DMS 273 (cell line): ENCODE measurements around the gene IL26.

Source experiments
- DNase-seq: peaks from one replicate; lab custom pipeline; 2025; ENCODE audit not compliant: unreplicated experiment; lab: John Stamatoyannopoulos, UW

The IL26 gene

GRCh38 chr12:68240975-68241374 is 15.4 kb upstream of the IL26 start:
- no peak for DNase-seq

DNA sequence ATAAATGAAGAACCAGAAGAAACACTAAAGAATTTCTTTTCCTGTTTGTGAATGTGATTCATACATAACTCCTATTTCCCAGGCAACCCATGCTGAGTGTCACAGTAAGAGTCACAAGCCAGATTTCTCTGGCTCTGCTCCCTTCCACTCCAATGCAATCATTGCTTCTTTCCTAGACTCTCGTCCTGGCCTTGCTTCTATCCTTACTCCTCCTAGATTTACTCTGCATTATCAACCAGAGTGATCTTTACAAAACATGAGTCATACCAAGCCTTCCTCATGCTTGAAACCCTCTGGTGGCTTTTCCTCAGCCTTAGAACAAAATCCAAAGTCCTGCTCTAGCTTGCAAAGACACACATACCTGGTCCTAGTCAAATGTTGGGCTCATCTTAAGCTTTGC is 14.5 kb upstream of the IL26 start:
- no peak for DNase-seq

GRCh38 chr12:68239309-68239982 is 13.8 kb upstream of the IL26 start:
- DNase-seq = no peak

DNA sequence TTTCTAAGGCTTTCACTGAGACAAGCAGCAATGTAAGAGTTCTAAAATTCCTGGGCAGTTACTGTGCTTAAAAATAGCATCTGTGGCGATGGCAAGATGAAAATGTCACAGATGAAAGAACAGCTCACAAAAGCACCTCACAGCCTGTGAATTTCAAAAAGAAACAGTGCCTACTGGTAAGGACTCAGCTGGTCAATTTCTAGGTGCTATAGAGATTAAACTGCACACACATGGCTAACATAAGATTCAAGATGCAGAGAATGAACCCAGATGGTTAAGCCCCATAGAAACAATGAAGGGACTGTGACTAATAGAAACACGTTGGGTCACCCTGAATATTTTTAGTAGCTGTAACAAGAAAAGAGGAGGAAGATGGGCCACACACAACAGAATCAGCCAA is 12.0 kb upstream of the IL26 start:
- no peak for DNase-seq

DNA sequence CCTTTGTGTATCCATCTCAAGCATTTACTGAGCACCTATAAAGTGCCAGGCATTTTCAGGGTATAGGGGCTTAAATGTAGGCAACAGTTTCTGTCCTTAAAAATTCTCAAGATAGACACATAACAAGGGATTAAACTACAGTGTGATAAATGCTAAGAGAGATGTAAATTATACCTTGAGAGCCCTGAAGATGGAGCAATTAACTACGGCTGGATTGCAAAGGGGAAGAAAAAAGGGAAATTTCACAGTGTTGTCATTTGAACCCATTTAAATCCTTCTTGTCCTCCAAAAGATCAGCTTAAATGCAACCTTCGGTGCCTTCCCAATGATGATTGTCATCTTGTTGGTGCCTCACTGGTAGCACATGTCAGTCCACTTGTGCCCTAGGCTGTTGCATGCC is 11.5 kb upstream of the IL26 start:
- no peak for DNase-seq

DNA sequence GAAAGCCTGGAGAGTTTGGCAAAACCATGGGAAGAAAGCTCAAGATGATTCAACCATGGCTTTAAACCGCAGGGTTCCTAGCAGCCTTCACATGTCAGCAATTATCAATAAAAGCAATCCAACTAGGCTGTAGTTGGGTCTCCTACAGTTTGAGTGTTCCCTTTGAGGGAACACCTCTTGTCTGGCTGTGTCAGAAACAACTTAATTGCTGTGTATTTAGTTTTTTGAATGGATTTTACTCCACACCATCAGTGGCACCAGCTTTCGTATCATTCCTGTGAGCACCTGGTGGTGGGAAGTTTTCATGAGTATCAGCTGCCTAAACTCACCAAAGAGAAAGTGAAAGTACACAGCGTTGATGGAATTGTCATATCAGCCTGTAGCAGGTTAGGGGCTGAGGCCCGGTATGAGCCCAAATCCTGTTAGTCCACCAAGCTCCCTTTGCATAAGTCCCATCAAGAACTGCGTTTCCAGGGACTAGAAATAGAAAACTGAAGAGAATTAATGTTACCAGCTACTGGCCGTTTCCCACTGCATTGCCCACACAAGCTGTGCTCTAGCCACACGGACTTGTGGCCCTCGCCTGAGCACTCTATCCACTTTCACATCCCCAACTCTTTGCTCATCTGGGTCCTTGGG is 10.9 kb upstream of the IL26 start:
- peak; percentile 7 for DNase-seq

DNA sequence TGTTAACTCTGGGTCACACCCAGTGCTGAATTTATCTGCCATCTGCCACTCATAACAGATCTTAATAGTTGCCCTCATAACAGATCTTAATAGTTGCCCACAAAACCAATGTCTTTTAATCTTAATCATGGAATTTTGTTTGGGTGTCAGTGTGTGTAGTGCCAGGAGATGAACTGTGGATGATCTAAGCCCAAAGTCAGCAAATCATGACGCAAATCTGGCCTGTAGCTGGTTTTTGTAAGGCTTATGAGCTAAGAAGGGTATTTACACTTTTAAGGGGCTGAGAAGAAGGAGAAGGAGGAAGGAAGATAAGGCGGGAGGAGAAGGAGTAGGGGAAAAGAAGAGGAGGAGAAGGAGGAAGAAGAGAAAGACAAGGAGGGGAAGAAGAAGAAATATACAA is 10.0 kb upstream of the IL26 start:
- no peak for DNase-seq

- DNase-seq = peak; percentile 6
These were observed 8.5 kb upstream of the IL26 start for GRCh38 chr12:68234140-68234539.

DNA sequence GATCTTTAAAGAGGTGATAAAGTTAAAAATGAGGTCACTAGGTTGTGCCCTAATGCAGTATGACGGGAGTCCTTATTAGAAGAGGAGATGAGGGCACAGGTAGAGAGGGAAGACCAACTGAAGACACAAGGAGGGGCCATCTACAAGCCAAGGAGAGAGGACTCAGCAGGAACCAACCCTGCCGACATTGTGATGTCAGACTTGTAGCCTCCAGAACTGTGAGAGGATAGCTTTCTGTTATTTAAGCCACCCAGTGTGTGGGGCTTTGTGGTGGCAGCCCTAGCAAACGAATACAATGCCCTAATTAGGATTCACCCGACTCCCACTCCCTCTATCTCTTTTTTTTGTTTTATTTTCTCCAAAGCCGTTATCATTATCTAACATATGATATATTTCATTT is 7.9 kb upstream of the IL26 start:
- DNase-seq = no peak

- no peak for DNase-seq
These were observed 6.1 kb upstream of the IL26 start for GRCh38 chr12:68231691-68232090.

DNA sequence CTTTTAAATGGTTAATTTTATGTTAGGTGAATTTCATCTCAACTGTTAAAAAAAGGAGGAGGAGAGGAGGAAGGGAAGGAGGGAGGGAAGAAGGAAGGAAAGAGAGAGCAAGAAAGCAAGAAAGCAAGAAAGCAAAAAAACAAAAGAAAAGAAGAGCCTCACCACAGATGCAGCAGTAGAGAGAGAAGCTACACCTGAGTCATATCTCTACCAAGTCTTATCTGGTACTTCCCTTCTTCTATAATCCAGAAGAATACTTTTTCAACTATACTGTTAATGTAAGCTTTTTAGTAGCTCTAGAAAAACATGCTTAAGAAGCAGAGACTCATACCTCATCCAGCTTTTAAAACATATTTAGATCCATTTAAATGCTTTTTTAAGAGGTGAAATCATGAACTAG is 5.6 kb upstream of the IL26 start:
- DNase-seq = no peak

DNA sequence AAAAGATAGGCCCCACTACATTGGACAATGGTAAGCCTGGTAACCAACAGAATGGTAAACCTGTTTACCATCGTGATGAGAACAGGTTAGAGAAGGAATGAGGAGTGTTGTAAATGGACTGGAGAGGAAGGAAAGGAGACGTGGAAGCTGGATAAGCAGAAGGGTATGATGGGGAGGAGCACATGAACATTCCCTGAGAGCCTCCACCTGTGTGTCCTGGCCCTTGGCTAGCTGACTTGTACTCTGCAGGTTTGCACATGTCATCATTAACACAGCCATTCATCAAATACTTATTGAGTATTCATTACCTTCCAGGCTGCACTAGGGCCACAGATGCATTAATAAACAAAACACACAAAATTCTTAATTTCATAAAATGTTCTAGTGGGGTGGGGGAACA is 4.3 kb upstream of the IL26 start:
- no peak for DNase-seq

- no peak for DNase-seq
These were observed 1.7 kb upstream of the IL26 start for GRCh38 chr12:68227356-68227755.

DNA sequence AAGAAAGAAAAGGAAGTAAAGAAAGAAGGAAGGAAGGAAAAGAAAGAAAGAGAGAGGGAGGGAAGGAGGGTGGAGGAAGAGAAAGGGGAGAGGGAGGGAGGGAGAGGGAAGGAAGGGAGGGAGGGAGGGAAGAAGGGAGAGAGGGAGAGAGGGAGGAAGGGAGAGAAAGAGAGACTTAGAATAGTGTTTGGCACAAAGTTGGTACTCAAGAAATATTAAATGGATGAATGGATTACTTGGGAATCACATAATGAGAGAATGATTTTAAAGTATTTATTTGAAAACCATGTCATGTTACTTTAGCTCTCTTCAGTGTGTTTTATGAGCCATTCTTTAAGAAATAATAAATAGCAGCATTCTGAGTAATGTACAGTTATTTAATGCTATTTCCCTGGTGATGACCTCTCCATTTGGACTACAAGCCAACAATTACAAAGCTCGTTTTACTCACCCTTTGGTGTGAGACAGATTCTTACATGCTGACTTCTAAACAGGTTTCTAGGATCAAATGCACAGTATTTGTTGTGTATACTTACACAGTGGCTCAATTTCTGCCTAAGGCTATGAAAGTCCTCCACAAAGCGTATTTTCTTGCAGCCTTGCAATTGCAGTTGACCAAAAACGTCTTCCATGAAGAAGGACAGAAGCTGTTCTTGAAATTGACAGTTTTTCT is 861 bp downstream of the IL26 start:
- no peak for DNase-seq

GRCh38 chr12:68223067-68223747 is 2.4 kb downstream of the IL26 start:
- peak; percentile 89 for DNase-seq

DNA sequence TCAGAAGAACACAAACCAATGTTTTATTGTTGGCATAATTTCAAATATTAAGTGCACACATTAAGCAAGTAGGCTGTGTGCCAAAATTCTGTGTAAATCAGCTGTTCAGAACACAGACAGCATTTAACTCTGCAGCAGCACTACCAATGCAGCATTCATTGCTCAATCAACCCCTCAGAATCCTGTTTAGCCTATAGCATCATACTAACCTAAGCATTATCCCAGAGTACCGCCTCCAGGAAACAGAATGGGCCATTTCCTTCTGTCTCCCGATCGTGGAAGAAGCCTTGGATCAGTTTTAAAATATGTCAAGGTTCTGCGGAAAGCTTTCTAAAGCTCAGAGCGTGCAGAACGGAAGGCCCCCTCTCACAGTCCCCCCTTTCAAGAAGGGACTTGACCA is 3.3 kb downstream of the IL26 start:
- peak; percentile 65 for DNase-seq

DNA sequence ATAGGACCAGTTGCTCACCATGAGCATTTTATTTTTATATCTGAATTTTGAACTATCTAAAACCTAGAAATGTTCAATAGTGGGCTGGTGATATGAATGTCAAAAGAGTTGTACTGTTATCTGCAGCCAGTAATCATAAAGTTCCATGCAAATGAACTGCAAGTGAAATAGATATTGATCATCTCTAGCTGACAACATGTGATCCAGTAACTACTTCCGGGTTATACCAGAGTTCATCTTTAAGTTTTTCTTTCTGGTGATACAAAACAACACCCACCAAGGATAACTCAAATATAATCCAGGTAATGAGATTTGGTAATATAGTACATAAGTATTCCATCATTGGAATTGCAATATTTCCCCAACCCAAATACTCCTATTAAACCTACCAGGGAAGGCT is 4.1 kb downstream of the IL26 start:
- no peak for DNase-seq

DNA sequence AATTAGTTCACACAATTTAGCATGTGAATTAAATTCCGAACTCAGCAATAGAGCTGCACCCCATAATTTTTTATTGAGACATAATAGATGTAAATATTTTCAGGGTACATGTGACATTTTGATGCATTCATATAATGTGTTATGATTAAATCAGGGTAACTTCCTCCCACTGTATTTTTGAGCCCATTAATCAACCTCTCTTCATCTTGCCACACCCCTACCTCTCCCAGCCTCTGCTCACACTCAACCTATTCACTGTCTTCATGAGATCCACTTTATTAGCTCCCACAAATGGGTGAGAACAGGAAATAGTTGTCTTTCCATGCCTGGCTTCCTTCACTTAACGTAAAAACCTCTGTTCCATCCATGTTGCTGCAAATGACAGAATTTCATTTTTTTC is 14.7 kb downstream of the IL26 start:
- no peak for DNase-seq

GRCh38 chr12:68209048-68209728 is 16.4 kb downstream of the IL26 start:
- DNase-seq = peak; percentile 85

DNA sequence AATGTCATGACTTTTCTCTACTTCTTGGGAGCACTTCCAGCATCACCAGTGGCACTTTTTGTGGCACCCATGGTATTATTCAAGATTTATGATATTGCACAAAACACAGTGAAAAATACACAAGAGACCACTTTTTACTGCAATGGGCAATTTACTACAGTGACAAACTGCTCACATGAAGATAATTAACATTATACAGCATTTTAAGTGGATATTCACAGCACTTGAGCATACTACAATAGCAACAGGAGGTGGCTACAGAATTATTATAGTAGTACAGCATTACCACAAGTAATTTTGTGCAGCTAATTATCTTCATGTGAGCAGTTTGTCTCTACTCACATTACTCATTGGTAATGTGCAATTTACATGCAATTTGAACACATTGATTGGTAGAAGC is 18.3 kb downstream of the IL26 start:
- peak; percentile 52 for DNase-seq

GRCh38 chr12:68206446-68206845 is 19.2 kb downstream of the IL26 start:
- DNase-seq = peak; percentile 53
